SK-N-MC (cell line): ENCODE data around the gene TRAF3IP3.

ENCODE experiments used
- EZH2 ChIP-seq: fragments of 200-600 bp; sonication (generic); IDR thresholded peaks from one replicate; pipeline ENCODE4 v1.6.1; 2017; ENCODE audit warnings: antibody characterized with exemption
- FOXP2 ChIP-seq: optimal IDR thresholded peaks from 2 replicates; pipeline ENCODE3; 2011; ENCODE audit warnings: mild to moderate bottlenecking, moderate library complexity; ENCODE audit not compliant: insufficient read depth; ENCODE audit errors: extremely low read length, control extremely low read depth
- POLR2AphosphoS5 ChIP-seq: IDR thresholded peaks from 2 replicates; pipeline ENCODE4 v1.6.1; 2012; ENCODE audit warnings: mild to moderate bottlenecking, low read depth, low read length, borderline replicate concordance

DNA sequence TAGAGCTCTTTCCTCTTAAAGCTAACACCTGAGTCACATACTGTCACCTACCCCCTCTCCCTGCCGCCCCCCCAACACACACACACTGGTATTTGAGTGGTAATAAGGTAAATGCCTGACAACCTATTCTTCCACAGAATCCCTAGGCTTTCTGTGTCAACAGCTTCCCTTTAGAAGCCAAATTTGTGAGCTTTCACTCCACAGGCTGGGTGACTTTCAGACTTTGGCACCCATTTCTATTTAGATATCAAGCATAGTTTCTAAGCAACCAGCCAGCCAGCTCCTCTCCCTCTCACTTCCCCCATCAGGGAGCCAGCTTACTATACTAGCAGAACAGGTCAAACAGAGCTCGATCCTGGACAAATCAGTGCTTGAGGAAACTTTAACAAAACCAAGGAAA lies 31.7 kb downstream of the TRAF3IP3 start:
- no peak for TF ChIP-seq POLR2AphosphoS5
- TF ChIP-seq EZH2, result no peak
- TF ChIP-seq FOXP2, result no peak
